ENCODE results near the gene ATAD5.
"Not testable (repeated sequence)": the region's sequence is repeated elsewhere in the genome, so short reads cannot be mapped to it uniquely, and the experiment has no call there.

The ATAD5 gene, protein sequence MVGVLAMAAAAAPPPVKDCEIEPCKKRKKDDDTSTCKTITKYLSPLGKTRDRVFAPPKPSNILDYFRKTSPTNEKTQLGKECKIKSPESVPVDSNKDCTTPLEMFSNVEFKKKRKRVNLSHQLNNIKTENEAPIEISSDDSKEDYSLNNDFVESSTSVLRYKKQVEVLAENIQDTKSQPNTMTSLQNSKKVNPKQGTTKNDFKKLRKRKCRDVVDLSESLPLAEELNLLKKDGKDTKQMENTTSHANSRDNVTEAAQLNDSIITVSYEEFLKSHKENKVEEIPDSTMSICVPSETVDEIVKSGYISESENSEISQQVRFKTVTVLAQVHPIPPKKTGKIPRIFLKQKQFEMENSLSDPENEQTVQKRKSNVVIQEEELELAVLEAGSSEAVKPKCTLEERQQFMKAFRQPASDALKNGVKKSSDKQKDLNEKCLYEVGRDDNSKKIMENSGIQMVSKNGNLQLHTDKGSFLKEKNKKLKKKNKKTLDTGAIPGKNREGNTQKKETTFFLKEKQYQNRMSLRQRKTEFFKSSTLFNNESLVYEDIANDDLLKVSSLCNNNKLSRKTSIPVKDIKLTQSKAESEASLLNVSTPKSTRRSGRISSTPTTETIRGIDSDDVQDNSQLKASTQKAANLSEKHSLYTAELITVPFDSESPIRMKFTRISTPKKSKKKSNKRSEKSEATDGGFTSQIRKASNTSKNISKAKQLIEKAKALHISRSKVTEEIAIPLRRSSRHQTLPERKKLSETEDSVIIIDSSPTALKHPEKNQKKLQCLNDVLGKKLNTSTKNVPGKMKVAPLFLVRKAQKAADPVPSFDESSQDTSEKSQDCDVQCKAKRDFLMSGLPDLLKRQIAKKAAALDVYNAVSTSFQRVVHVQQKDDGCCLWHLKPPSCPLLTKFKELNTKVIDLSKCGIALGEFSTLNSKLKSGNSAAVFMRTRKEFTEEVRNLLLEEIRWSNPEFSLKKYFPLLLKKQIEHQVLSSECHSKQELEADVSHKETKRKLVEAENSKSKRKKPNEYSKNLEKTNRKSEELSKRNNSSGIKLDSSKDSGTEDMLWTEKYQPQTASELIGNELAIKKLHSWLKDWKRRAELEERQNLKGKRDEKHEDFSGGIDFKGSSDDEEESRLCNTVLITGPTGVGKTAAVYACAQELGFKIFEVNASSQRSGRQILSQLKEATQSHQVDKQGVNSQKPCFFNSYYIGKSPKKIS (N-terminal part only)

DNA sequence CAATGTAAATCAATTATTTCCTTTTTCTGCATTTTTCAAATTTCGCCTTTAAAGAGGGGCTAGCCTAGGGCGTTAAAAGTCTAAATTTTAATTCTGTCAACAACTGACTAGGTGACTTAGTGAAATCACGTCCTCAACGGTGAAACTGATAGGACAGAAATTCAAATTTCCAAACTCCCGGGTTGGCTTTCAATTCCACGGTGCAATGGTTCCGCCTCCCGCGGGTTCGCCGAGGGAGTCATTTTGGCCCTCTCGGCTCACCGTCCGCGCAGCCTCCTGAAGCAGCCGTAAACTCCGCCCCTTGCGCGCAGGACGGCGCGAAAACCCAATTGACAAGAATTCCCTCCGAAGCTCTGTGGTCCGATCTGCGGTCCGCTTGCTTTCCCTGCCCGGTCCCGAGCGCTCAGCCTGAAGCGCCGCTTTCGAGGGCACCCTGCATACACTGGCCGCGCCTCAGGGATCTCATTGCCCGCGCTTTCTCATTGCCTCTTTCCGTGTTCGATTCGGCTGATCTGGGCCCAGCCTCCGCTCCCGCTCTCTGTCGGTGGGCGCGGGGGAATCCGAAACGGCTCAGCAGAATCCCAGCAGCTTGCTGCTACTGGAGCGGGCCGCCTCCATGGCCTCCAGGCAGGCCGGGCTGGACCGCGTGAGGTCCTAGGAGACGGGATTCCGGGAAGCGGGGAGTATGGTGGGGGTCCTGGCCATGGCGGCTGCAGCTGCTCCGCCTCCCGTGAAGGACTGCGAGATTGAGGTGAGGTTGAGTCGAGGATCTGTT, at the start of gene ATAD5:
Gene ATAD5 (plus strand): TSS at position 304 of the 775 bp plus-strand sequence. CDS start 382 bp downstream, at position 686.
- peak; percentile 95 for DNase-seq (ENCODE audit: low spot score)

GRCh38 chr17:30782206-30782605, 49.6 kb upstream of the ATAD5 start:
- no peak for DNase-seq (ENCODE audit: low spot score)

GRCh38 chr17:30788918-30789317, 42.8 kb upstream of the ATAD5 start:
- DNase-seq (ENCODE audit: low spot score) = peak; percentile 25

DNA sequence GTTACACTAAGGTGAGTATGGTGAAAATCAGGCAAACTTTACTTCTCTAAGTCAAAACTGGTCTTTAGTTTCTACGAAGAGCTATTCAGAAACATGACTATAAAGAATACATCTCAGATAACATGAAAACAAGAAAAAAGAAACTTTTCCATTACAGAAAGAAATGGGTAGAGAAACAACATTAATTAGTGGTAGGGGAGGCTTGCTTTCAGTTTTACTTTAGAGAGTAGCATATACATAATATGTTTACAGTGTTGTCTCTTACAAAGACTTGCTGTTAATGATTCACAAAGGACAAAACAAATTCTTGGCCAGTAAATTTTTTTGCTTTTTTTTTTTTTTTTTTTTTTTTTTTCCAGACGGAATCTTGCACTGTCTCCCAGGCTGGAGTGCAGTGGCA, 41.5 kb upstream of the ATAD5 start:
- DNase-seq (ENCODE audit: low spot score) = no peak

DNA sequence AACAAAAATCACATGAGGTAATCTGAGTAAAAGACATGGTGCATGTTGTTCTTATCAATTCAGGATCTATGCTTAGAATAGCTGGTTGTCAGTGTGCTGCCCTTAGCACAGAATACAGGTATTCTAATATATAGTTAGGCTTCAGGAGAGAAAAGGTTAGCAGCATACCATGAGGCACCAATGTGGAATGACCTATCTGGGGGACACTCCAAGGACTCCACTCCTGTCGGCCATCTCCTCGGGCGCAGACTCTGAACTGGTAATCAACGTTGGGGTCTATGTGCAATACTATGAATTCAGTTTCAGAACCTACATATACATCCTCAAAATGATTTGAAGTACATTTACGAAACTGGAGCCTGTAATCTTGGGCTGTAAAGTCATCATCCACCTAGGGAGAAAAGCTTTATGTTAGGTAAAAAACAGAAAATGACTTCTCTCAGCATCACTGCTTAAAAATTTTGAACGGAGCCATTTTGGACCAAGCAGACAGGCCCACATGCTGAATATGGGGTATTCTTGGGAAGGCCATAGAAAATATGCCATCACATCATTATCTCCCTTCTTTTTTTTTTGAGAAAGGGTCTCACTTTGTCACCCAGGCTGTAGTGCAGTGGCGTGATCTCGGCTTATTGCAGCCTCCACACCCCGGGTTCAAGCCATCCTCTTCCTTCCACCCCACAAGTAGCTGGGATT, 38.3 kb upstream of the ATAD5 start:
- DNase-seq (ENCODE audit: low spot score) = no peak

DNA sequence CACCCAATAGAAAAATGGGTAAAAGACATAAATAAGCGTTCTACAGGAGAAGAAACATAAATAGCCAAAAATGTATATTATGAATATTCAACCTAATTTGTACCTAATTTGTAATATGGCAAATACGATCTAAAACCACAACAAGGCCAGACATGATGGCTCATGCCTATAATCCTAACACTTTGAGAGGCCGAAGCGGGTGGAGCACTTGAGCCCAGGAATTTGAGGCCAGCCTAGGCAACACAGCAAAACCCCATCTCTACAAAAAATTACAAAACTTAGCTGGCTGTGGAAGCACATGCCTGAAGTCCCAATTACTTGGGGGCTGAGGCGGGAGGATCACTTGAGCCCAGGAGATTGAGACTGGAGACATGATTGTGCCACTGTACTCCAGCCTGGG, 37.4 kb upstream of the ATAD5 start:
- DNase-seq (ENCODE audit: low spot score) = no peak

- no peak for DNase-seq (ENCODE audit: low spot score)
These were observed 35.8 kb upstream of the ATAD5 start for GRCh38 chr17:30796016-30796415.

DNA sequence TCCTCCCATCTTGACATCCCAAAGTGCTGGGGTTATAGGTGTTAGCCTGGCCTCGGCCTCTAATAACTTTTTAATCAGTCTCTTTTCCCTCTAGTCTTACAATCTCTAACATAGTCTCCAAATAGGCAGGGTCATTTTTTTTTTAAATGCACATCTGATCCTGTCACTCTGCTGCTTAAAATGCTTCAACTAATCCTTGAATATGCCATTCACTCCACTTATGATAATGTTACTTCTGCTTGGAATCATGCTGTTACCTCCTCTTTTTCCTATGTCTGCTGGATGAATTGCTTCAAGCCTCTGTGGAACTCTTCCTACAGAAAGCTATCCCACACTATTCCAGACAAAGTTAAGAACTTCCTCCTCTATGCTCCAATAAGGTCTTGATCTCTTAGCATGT, 30.1 kb upstream of the ATAD5 start:
- DNase-seq (ENCODE audit: low spot score) = no peak

DNA sequence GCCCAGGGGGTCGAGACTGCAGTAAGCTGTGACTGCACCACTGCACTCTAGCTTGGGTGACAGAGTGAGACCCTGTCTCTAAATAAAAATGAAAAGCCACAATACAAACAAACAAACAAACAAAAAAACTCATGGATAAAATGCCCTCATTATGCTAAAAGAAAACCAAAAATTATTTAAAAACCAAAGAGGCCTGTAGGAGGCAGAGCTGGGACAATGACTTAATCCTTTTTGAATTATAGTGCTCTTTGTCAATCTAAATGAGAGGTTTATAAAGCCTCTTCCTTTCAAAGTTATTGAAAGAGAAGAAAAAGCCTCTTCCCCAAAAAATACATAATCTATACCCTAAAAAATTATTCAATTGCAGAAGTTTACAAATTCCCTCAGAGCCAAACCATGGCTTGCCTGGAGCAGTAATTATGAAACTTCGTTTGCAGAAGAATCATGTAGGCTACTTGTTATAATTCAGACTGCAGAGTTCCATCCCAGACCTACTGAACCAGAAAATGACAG, 25.8 kb upstream of the ATAD5 start:
- DNase-seq (ENCODE audit: low spot score) = no peak

- DNase-seq (ENCODE audit: low spot score) = no peak
These were observed 23.9 kb upstream of the ATAD5 start for GRCh38 chr17:30807896-30808295.

- DNase-seq (ENCODE audit: low spot score) = no peak
These were observed 22.9 kb upstream of the ATAD5 start for GRCh38 chr17:30808785-30809286.

GRCh38 chr17:30809867-30810266, 21.9 kb upstream of the ATAD5 start:
- no peak for DNase-seq (ENCODE audit: low spot score)

- no peak for DNase-seq (ENCODE audit: low spot score)
These were observed 19.3 kb upstream of the ATAD5 start for GRCh38 chr17:30812218-30813177.

GRCh38 chr17:30814236-30814635, 17.5 kb upstream of the ATAD5 start:
- DNase-seq (ENCODE audit: low spot score) = not testable (repeated sequence)

- not testable (repeated sequence) for DNase-seq (ENCODE audit: low spot score)
These were observed 16.9 kb upstream of the ATAD5 start for GRCh38 chr17:30814860-30815259.

- no peak for DNase-seq (ENCODE audit: low spot score)
These were observed 15.6 kb upstream of the ATAD5 start for GRCh38 chr17:30816165-30816564.

- no peak for DNase-seq (ENCODE audit: low spot score)
These were observed 11.6 kb upstream of the ATAD5 start for GRCh38 chr17:30819971-30820705.

DNA sequence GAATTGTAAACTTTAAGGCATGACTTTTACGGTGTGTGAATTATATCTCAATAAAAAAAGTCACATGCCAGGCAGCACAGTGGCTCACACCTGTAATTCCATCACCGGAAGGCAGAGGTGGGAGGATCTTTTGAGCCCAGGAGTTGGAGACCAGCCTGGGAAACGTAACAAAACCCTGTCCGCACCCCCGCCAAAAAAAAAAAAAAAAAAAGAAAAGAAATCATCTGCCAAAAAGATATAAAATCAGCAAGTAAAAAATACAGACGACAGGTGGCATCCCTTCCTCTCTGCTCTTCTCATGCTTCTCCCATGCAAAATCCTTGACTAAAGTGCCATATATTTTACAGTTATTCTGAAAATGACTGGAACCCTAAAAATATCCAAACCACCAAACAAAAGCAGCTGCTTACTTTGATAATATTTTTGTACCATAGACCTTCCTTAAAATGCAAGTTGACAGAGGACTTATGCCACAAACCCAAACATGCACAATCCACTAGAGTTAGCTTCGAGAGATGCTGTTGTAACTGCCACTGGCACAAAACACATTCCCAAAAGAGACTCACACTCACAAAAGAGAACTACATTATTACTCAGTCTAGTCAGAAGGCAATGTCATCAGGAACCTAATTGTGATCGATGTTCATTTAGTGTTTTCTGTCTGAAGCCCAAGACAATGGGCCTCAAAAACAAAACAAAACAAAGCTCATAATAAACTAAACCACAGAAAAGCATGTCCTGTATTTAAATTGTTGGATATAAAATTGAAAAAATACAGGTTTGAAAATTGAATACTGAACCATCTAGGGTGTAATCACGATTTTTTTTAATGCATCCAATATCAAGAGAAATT, 9.7 kb upstream of the ATAD5 start:
- no peak for DNase-seq (ENCODE audit: low spot score)
